Stomach (tissue), 4 donors: ENCODE measurements around the gene PDZK1IP1.

Experiments used
- POLR2A ChIP-seq, 4 donors: fragments of 450-650 bp; IDR thresholded peaks; one replicate each; pipeline ENCODE4 v1.6.1; 2016; ENCODE audit warnings: antibody characterized with exemption in 4 of 4, control low read depth in 2 of 4, mild to moderate bottlenecking in 1 of 4, moderate library complexity in 1 of 4
- TF ChIP-seq, protein P1 (sequence below), 7 experiments: fragments of 450-650 bp in 4 of 7; fragments of 200-600 bp in 3 of 7; sonication (generic) in 3 of 7; IDR thresholded peaks; one replicate each; pipeline ENCODE4 v1.5.1; 2016 to 2019; ENCODE audit warnings: antibody characterized with exemption in 7 of 7, control low read depth in 2 of 7, mild to moderate bottlenecking in 1 of 7

DNA sequence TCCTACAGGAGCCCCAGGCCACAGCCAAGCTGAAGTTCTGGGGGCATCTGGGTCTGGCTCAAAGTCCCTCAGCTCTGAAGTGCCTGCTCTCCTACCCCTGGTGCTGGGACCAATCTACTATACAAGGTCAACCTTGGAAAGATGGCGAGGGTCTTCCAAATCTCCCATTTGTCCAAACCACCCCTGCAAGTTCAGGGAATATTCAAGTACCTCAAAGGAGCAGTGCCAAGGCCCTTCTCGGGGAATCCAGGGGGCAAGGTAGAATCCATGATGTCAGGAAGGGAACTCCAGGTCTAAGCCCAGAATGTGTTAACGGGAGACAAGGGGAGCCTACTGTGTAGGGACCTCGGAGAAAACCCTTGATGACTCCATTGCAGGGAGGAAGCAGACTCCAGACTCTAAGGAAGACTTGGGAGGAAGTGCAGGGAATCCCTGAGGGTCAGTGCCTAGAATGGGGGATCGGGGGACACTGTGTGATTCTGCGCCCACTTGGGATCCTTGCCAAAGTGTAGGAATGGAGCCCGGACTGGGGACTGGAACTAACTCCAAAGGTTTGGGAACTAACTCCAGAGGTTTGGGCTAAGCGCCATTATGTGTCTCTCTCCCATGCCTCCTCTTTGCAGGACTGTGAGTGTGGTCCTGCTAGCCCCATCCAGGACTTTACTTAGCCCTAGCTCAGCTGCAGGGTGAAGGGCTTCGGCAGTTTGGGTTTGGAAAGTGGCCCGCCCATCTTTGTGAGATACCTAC lies 33.5 kb upstream of the PDZK1IP1 start:
- TF ChIP-seq, protein P1, sequence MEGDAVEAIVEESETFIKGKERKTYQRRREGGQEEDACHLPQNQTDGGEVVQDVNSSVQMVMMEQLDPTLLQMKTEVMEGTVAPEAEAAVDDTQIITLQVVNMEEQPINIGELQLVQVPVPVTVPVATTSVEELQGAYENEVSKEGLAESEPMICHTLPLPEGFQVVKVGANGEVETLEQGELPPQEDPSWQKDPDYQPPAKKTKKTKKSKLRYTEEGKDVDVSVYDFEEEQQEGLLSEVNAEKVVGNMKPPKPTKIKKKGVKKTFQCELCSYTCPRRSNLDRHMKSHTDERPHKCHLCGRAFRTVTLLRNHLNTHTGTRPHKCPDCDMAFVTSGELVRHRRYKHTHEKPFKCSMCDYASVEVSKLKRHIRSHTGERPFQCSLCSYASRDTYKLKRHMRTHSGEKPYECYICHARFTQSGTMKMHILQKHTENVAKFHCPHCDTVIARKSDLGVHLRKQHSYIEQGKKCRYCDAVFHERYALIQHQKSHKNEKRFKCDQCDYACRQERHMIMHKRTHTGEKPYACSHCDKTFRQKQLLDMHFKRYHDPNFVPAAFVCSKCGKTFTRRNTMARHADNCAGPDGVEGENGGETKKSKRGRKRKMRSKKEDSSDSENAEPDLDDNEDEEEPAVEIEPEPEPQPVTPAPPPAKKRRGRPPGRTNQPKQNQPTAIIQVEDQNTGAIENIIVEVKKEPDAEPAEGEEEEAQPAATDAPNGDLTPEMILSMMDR (IDR thresholded peaks at IDR 0.05), result no peak
- TF ChIP-seq POLR2A (IDR thresholded peaks at IDR 0.05), result no peak
